Germinal center (tissue), 1 donor: ENCODE measurements around the gene CHKB.

ENCODE experiments used
- DNase-seq: peaks from one replicate; pipeline ENCODE4 v3.0.0; 2012; ENCODE audit warnings: mixed read lengths, low spot score

CHKB gene

GRCh38 chr22:50600538-50600937, 17.9 kb upstream of the CHKB start, which contains the start of gene MAPK8IP2:
TSS of gene MAPK8IP2 (plus strand) at chr22:50600793. CDS start at chr22:50600819, 26 bp downstream.
- DNase-seq: peak; percentile 38

GRCh38 chr22:50599816-50600455, 17.3 kb upstream of the CHKB start:
- peak; percentile 74 for DNase-seq

GRCh38 chr22:50597097-50597496, 14.4 kb upstream of the CHKB start:
- no peak for DNase-seq

GRCh38 chr22:50595189-50595588, 12.5 kb upstream of the CHKB start:
- DNase-seq: no peak

GRCh38 chr22:50587407-50587806, 4.8 kb upstream of the CHKB start:
- DNase-seq: no peak

- DNase-seq: no peak
These were observed 3.8 kb upstream of the CHKB start for GRCh38 chr22:50586416-50586815.

- no peak for DNase-seq
These were observed 3.1 kb upstream of the CHKB start for GRCh38 chr22:50585781-50586180.

GRCh38 chr22:50585238-50585637, 2.6 kb upstream of the CHKB start:
- no peak for DNase-seq

GRCh38 chr22:50584106-50585096, 1.8 kb upstream of the CHKB start:
- no peak for DNase-seq

GRCh38 chr22:50583294-50583861, 729 bp upstream of the CHKB start:
- DNase-seq: no peak

- no peak for DNase-seq
These were observed 628 bp downstream of the CHKB start for GRCh38 chr22:50581950-50582492.

GRCh38 chr22:50581031-50581949, 1.4 kb downstream of the CHKB start:
- DNase-seq: no peak

- no peak for DNase-seq
These were observed 2.9 kb downstream of the CHKB start for GRCh38 chr22:50579752-50580151.

- no peak for DNase-seq
These were observed 3.8 kb downstream of the CHKB start for GRCh38 chr22:50578776-50579310.

GRCh38 chr22:50577987-50578775, 4.5 kb downstream of the CHKB start, which contains the start of gene CPT1B:
TSS of gene CPT1B (minus strand) at chr22:50578427. CDS start at chr22:50577915, 512 bp downstream.
- no peak for DNase-seq

GRCh38 chr22:50577697-50577986, 5.0 kb downstream of the CHKB start:
- DNase-seq: no peak

GRCh38 chr22:50576806-50577696, 5.6 kb downstream of the CHKB start:
- DNase-seq: no peak

GRCh38 chr22:50576070-50576469, 6.6 kb downstream of the CHKB start:
- no peak for DNase-seq

GRCh38 chr22:50575426-50575941, 7.2 kb downstream of the CHKB start:
- no peak for DNase-seq
